Activated CD4-positive, alpha-beta T cell treated with anti-CD3 and anti-CD28 coated beads, Interleukin-2, amount 50 U/mL, for 48 hours (primary cell): ENCODE results near the gene CDC20.
"Not testable (repeated sequence)": the region's sequence is repeated elsewhere in the genome, so short reads cannot be mapped to it uniquely, and the experiment has no call there.

Experiments used
- DNase-seq, 2 experiments: peaks; one replicate each; pipeline ENCODE4 v3.0.0-alpha.2; 2020

CDC20 gene

GRCh38 chr1:43386676-43387075, 27.9 kb downstream of the CDC20 start:
- DNase-seq: no peak

GRCh38 chr1:43387976-43388599, 29.3 kb downstream of the CDC20 start:
- no peak for DNase-seq

GRCh38 chr1:43388613-43389012, 29.8 kb downstream of the CDC20 start:
- no peak for DNase-seq

GRCh38 chr1:43389326-43390313, 30.8 kb downstream of the CDC20 start, which contains the start of the genes MED8 and SZT2:
TSS of gene MED8 (minus strand) at chr1:43389800. CDS start at chr1:43389764, 36 bp downstream.
TSS of gene SZT2 (plus strand) at chr1:43389899. CDS start at chr1:43389969, 70 bp downstream.
- peak; percentile 94 to 97 for DNase-seq

- no peak for DNase-seq
Observed at GRCh38 chr1:43392702-43393101, 33.9 kb downstream of the CDC20 start.

GRCh38 chr1:43395523-43395922, 36.7 kb downstream of the CDC20 start:
- no peak for DNase-seq

- no peak for DNase-seq
Observed at GRCh38 chr1:43396059-43396458, 37.3 kb downstream of the CDC20 start.

GRCh38 chr1:43398227-43398626, 39.4 kb downstream of the CDC20 start:
- DNase-seq: no peak

- DNase-seq: not testable (repeated sequence)
Observed at GRCh38 chr1:43400441-43400840, 41.7 kb downstream of the CDC20 start.

GRCh38 chr1:43402089-43402865, 43.5 kb downstream of the CDC20 start:
- DNase-seq: no peak

- DNase-seq: no peak
Observed at GRCh38 chr1:43404353-43404752, 45.6 kb downstream of the CDC20 start.

- DNase-seq: no peak
Observed at GRCh38 chr1:43405219-43405875, 46.6 kb downstream of the CDC20 start.

GRCh38 chr1:43405876-43406234, 47.1 kb downstream of the CDC20 start:
- no peak for DNase-seq

GRCh38 chr1:43410571-43410970, 51.8 kb downstream of the CDC20 start:
- no peak for DNase-seq
